ENCODE measurements around the gene COX4I1. TPM values are rescaled to one million over a fixed set of nuclear protein-coding genes. Genes with fewer than 3 reads are reported as not detected.
"Not testable (repeated sequence)": the region's sequence is repeated elsewhere in the genome, so short reads cannot be mapped to it uniquely, and the experiment has no call there.

The COX4I1 gene
- total RNA-seq, 1 experiment from 2014 or later = 417 TPM

GRCh38 chr16:85808104-85808503 lies 8.6 kb downstream of the COX4I1 start:
- H3K9me2 ChIP-seq (replicated peaks; ENCODE audit: insufficient read depth, low read length); H3K9me3 ChIP-seq (ENCODE audit: low read length); H2AFZ ChIP-seq (ENCODE audit: low read length); H3K27ac ChIP-seq (ENCODE audit: low read length); H3K4me3 ChIP-seq (ENCODE audit: low read length); H3K27me3 ChIP-seq (ENCODE audit: low read length); DNase-seq; H3K9ac ChIP-seq (ENCODE audit: low read length); H4K20me1 ChIP-seq (ENCODE audit: insufficient read depth, low read depth, low read length); H3K4me1 ChIP-seq (ENCODE audit: low read length); H3K4me2 ChIP-seq (ENCODE audit: low read depth, low read length, poor library complexity, severe bottlenecking); H3K79me2 ChIP-seq (ENCODE audit: low read length): not testable (repeated sequence)
- H3K36me3 ChIP-seq (ENCODE audit: insufficient read depth, low read length) = peaks cover 19% of the 10 kb centered on the region

- Histone ChIP-seq H4K20me1 (ENCODE audit: insufficient read depth, low read depth, low read length) (no peaks in the 10 kb centered on the region; the same call in 1 of the 2 replicates), H3K4me1 (ENCODE audit: low read length) (no peaks in the 10 kb centered on the region), H3K27ac (ENCODE audit: low read length) (no peak overlapping the region), H3K79me2 (ENCODE audit: low read length) (no peaks in the 10 kb centered on the region), H2AFZ (ENCODE audit: low read length) (no peak overlapping the region), H3K9me2 (replicated peaks; ENCODE audit: insufficient read depth, low read length) (no peaks in the 10 kb centered on the region), H3K4me3 (ENCODE audit: low read length) (no peak overlapping the region), H3K4me2 (ENCODE audit: low read depth, low read length, poor library complexity, severe bottlenecking) (no peak overlapping the region), H3K9me3 (ENCODE audit: low read length) (no peaks in the 10 kb centered on the region), H3K9ac (ENCODE audit: low read length) (no peak overlapping the region), H3K36me3 (ENCODE audit: insufficient read depth, low read length) (peaks cover 15% of the 10 kb centered on the region), H3K27me3 (ENCODE audit: low read length) (no peaks in the 10 kb centered on the region)
- DNase-seq = no peak
These were observed 9.4 kb downstream of the COX4I1 start for GRCh38 chr16:85808926-85809325.

GRCh38 chr16:85809645-85810044 lies 10.2 kb downstream of the COX4I1 start:
- H2AFZ ChIP-seq (ENCODE audit: low read length) = no peak overlapping the region
- H3K36me3 ChIP-seq (ENCODE audit: insufficient read depth, low read length) = peaks cover 15% of the 10 kb centered on the region
- H3K4me2 ChIP-seq (ENCODE audit: low read depth, low read length, poor library complexity, severe bottlenecking) = no peak overlapping the region
- H3K79me2 ChIP-seq (ENCODE audit: low read length) = no peaks in the 10 kb centered on the region
- DNase-seq = no peak
- no peaks in the 10 kb centered on the region for H3K4me1 ChIP-seq (ENCODE audit: low read length)
- H3K27me3 ChIP-seq (ENCODE audit: low read length) = no peaks in the 10 kb centered on the region
- no peak overlapping the region for H3K9ac ChIP-seq (ENCODE audit: low read length)
- no peak overlapping the region for H3K27ac ChIP-seq (ENCODE audit: low read length)
- H3K9me3 ChIP-seq (ENCODE audit: low read length) = no peaks in the 10 kb centered on the region
- no peaks in the 10 kb centered on the region for H3K9me2 ChIP-seq (replicated peaks; ENCODE audit: insufficient read depth, low read length)
- no peak overlapping the region for H3K4me3 ChIP-seq (ENCODE audit: low read length)
- no peaks in the 10 kb centered on the region; the same call in 1 of the 2 replicates for H4K20me1 ChIP-seq (ENCODE audit: insufficient read depth, low read depth, low read length)

GRCh38 chr16:85810097-85810741 lies 10.7 kb downstream of the COX4I1 start:
- no peaks in the 10 kb centered on the region for H3K79me2 ChIP-seq (ENCODE audit: low read length)
- no peak overlapping the region for H2AFZ ChIP-seq (ENCODE audit: low read length)
- no peaks in the 10 kb centered on the region for H3K9me2 ChIP-seq (replicated peaks; ENCODE audit: insufficient read depth, low read length)
- DNase-seq = no peak
- no peaks in the 10 kb centered on the region for H3K9me3 ChIP-seq (ENCODE audit: low read length)
- peaks cover 13% of the 10 kb centered on the region for H3K36me3 ChIP-seq (ENCODE audit: insufficient read depth, low read length)
- H3K9ac ChIP-seq (ENCODE audit: low read length) = no peak overlapping the region
- H3K4me2 ChIP-seq (ENCODE audit: low read depth, low read length, poor library complexity, severe bottlenecking) = no peak overlapping the region
- no peaks in the 10 kb centered on the region; the same call in 1 of the 2 replicates for H4K20me1 ChIP-seq (ENCODE audit: insufficient read depth, low read depth, low read length)
- no peak overlapping the region for H3K27ac ChIP-seq (ENCODE audit: low read length)
- H3K4me3 ChIP-seq (ENCODE audit: low read length) = no peak overlapping the region
- H3K27me3 ChIP-seq (ENCODE audit: low read length) = no peaks in the 10 kb centered on the region
- no peaks in the 10 kb centered on the region for H3K4me1 ChIP-seq (ENCODE audit: low read length)

- H3K27me3 ChIP-seq (ENCODE audit: low read length) = no peaks in the 10 kb centered on the region
- no peak overlapping the region for H3K4me3 ChIP-seq (ENCODE audit: low read length)
- no peak overlapping the region for H3K9ac ChIP-seq (ENCODE audit: low read length)
- no peaks in the 10 kb centered on the region for H3K79me2 ChIP-seq (ENCODE audit: low read length)
- H4K20me1 ChIP-seq (ENCODE audit: insufficient read depth, low read depth, low read length) = no peaks in the 10 kb centered on the region
- H3K27ac ChIP-seq (ENCODE audit: low read length) = no peak overlapping the region
- no peak overlapping the region for H2AFZ ChIP-seq (ENCODE audit: low read length)
- H3K4me1 ChIP-seq (ENCODE audit: low read length) = no peaks in the 10 kb centered on the region
- DNase-seq = no peak
- peaks cover 10% of the 10 kb centered on the region; the same call in 1 of the 2 replicates for H3K36me3 ChIP-seq (ENCODE audit: insufficient read depth, low read length)
- H3K9me3 ChIP-seq (ENCODE audit: low read length) = no peaks in the 10 kb centered on the region
- no peaks in the 10 kb centered on the region for H3K9me2 ChIP-seq (replicated peaks; ENCODE audit: insufficient read depth, low read length)
- H3K4me2 ChIP-seq (ENCODE audit: low read depth, low read length, poor library complexity, severe bottlenecking) = no peak overlapping the region
These were observed 11.2 kb downstream of the COX4I1 start for GRCh38 chr16:85810742-85811115.

- Histone ChIP-seq H3K27ac (ENCODE audit: low read length) (no peak overlapping the region), H3K9me2 (replicated peaks; ENCODE audit: insufficient read depth, low read length) (no peaks in the 10 kb centered on the region), H4K20me1 (ENCODE audit: insufficient read depth, low read depth, low read length) (no peaks in the 10 kb centered on the region), H3K9ac (ENCODE audit: low read length) (no peak overlapping the region), H3K36me3 (ENCODE audit: insufficient read depth, low read length) (no peaks in the 10 kb centered on the region), H3K9me3 (ENCODE audit: low read length) (no peaks in the 10 kb centered on the region), H3K79me2 (ENCODE audit: low read length) (no peaks in the 10 kb centered on the region), H3K27me3 (ENCODE audit: low read length) (no peaks in the 10 kb centered on the region), H3K4me1 (ENCODE audit: low read length) (no peaks in the 10 kb centered on the region), H3K4me2 (ENCODE audit: low read depth, low read length, poor library complexity, severe bottlenecking) (no peak overlapping the region), H2AFZ (ENCODE audit: low read length) (no peak overlapping the region), H3K4me3 (ENCODE audit: low read length) (no peak overlapping the region)
- DNase-seq = no peak
These were observed 12.7 kb downstream of the COX4I1 start for GRCh38 chr16:85812031-85812807.

- Histone ChIP-seq H3K9me2 (replicated peaks; ENCODE audit: insufficient read depth, low read length) (no peaks in the 10 kb centered on the region), H3K9ac (ENCODE audit: low read length) (no peak overlapping the region), H3K4me2 (ENCODE audit: low read depth, low read length, poor library complexity, severe bottlenecking) (no peak overlapping the region), H3K4me1 (ENCODE audit: low read length) (no peaks in the 10 kb centered on the region), H3K36me3 (ENCODE audit: insufficient read depth, low read length) (no peaks in the 10 kb centered on the region), H3K9me3 (ENCODE audit: low read length) (no peaks in the 10 kb centered on the region), H3K4me3 (ENCODE audit: low read length) (no peak overlapping the region), H3K27ac (ENCODE audit: low read length) (no peak overlapping the region), H2AFZ (ENCODE audit: low read length) (no peak overlapping the region), H4K20me1 (ENCODE audit: insufficient read depth, low read depth, low read length) (no peaks in the 10 kb centered on the region), H3K79me2 (ENCODE audit: low read length) (no peaks in the 10 kb centered on the region), H3K27me3 (ENCODE audit: low read length) (no peaks in the 10 kb centered on the region)
- DNase-seq = no peak
These were observed 13.6 kb downstream of the COX4I1 start for GRCh38 chr16:85812811-85813700.

- H3K79me2 ChIP-seq (ENCODE audit: low read length) = no peaks in the 10 kb centered on the region
- no peak for DNase-seq
- H4K20me1 ChIP-seq (ENCODE audit: insufficient read depth, low read depth, low read length) = no peaks in the 10 kb centered on the region
- H3K4me3 ChIP-seq (ENCODE audit: low read length) = no peak overlapping the region
- no peaks in the 10 kb centered on the region for H3K27me3 ChIP-seq (ENCODE audit: low read length)
- H3K36me3 ChIP-seq (ENCODE audit: insufficient read depth, low read length) = no peaks in the 10 kb centered on the region
- no peak overlapping the region for H3K4me2 ChIP-seq (ENCODE audit: low read depth, low read length, poor library complexity, severe bottlenecking)
- H3K9me2 ChIP-seq (replicated peaks; ENCODE audit: insufficient read depth, low read length) = no peaks in the 10 kb centered on the region
- no peak overlapping the region for H3K9ac ChIP-seq (ENCODE audit: low read length)
- no peak overlapping the region for H3K27ac ChIP-seq (ENCODE audit: low read length)
- no peaks in the 10 kb centered on the region for H3K9me3 ChIP-seq (ENCODE audit: low read length)
- 0 out of 2 replicates have a peak, but pooled peaks cover 1% of the 10 kb centered on the region for H3K4me1 ChIP-seq (ENCODE audit: low read length)
- no peak overlapping the region for H2AFZ ChIP-seq (ENCODE audit: low read length)
These were observed 16.7 kb downstream of the COX4I1 start for GRCh38 chr16:85816159-85816558.
